CD14-positive monocyte (primary cell): ENCODE data around the gene FARP1. TPM values are rescaled to one million over a fixed set of nuclear protein-coding genes. Genes with fewer than 3 reads are reported as not detected.

Experiments
- DNase-seq, 3 donors: peaks; one replicate each; pipeline ENCODE4 v3.0.0-alpha.2; 2011 to 2022
- H2AFZ ChIP-seq: 2 replicates; pipeline ENCODE4 v1.6.0; 2012; ENCODE audit warnings: mild to moderate bottlenecking, low read depth, low read length, inconsistent platforms; ENCODE audit not compliant: insufficient read depth, poor library complexity, severe bottlenecking
- H3K27ac ChIP-seq, 2 donors: 1 replicate in 1 of 2; 2 replicates in 1 of 2; pipeline ENCODE4 v1.5.1; 2012 to 2013; ENCODE audit warnings: low read length in 2 of 2, control low read depth in 1 of 2, inconsistent platforms in 1 of 2, low read depth in 1 of 2, mild to moderate bottlenecking in 1 of 2
- H3K27me3 ChIP-seq, 2 donors: one replicate each; pipeline versions ENCODE4 v1.6.0 to v1.6.1; 2011 to 2013; ENCODE audit warnings: low read length in 2 of 2; ENCODE audit not compliant: control insufficient read depth in 2 of 2, insufficient read depth in 2 of 2
- H3K36me3 ChIP-seq, 2 donors: replicated peaks in 1 of 2; 1 replicate in 1 of 2; 2 replicates in 1 of 2; pipeline versions ENCODE4 v1.5.1 to v1.6.1; 2012 to 2013; ENCODE audit warnings: low read length in 2 of 2, control low read depth in 1 of 2, inconsistent platforms in 1 of 2, mild to moderate bottlenecking in 1 of 2; ENCODE audit not compliant: insufficient read depth in 2 of 2, control insufficient read depth in 1 of 2
- H3K4me1 ChIP-seq, 2 donors: 1 replicate in 1 of 2; 2 replicates in 1 of 2; pipeline versions ENCODE4 v1.5.1 to v1.6.1; 2012 to 2013; ENCODE audit warnings: low read length in 2 of 2, control low read depth in 1 of 2, inconsistent platforms in 1 of 2, mild to moderate bottlenecking in 1 of 2, moderate library complexity in 1 of 2; ENCODE audit not compliant: insufficient read depth in 2 of 2, control insufficient read depth in 1 of 2
- H3K4me2 ChIP-seq: replicated peaks from 2 replicates; pipeline ENCODE3; 2012; ENCODE audit warnings: low read length, moderate library complexity, mild to moderate bottlenecking; ENCODE audit not compliant: poor library complexity, severe bottlenecking; ENCODE audit errors: extremely low read depth
- H3K4me3 ChIP-seq, 3 experiments: fragments of 200-600 bp in 1 of 3; sonication (generic) in 1 of 3; replicated peaks in 1 of 3; 1 replicate in 2 of 3; 2 replicates in 1 of 3; pipeline ENCODE4 v1.5.1; 2011 to 2013; ENCODE audit warnings: low read length in 3 of 3, mild to moderate bottlenecking in 3 of 3, control low read depth in 2 of 3, low read depth in 2 of 3, inconsistent platforms in 1 of 3, moderate library complexity in 1 of 3
- H3K79me2 ChIP-seq: 2 replicates; pipeline ENCODE4 v1.6.0; 2012; ENCODE audit warnings: mild to moderate bottlenecking, control low read depth, inconsistent platforms, low read length, moderate library complexity; ENCODE audit not compliant: insufficient read depth
- H3K9ac ChIP-seq: 2 replicates; pipeline ENCODE4 v1.6.0; 2017; ENCODE audit warnings: low read length, mild to moderate bottlenecking; ENCODE audit not compliant: insufficient read depth, poor library complexity, severe bottlenecking
- H3K9me3 ChIP-seq, 2 donors: replicated peaks in 1 of 2; 1 replicate in 1 of 2; 2 replicates in 1 of 2; pipeline versions ENCODE4 v1.5.1 to v1.6.1; 2012 to 2013; ENCODE audit warnings: low read length in 2 of 2, control low read depth in 1 of 2; ENCODE audit not compliant: control insufficient read depth in 1 of 2, insufficient read depth in 1 of 2
- H4K20me1 ChIP-seq: 2 replicates; pipeline ENCODE4 v1.6.0; 2012; ENCODE audit warnings: mild to moderate bottlenecking, low read length, control low read depth, moderate library complexity; ENCODE audit not compliant: insufficient read depth
- H3K27ac Mint-ChIP-seq, 7 donors: one replicate each; pipeline ENCODE4 v1.8.0; 2020; ENCODE audit warnings: mild to moderate bottlenecking in 7 of 7, mixed read lengths in 7 of 7, moderate library complexity in 6 of 7, inconsistent platforms in 2 of 7
- H3K27me3 Mint-ChIP-seq, 3 donors: one replicate each; pipeline ENCODE4 v1.8.0; 2021 to 2022; ENCODE audit warnings: low read depth in 3 of 3, mild to moderate bottlenecking in 3 of 3, mixed read lengths in 3 of 3, moderate library complexity in 3 of 3, inconsistent platforms in 1 of 3
- H3K36me3 Mint-ChIP-seq, 2 donors: one replicate each; pipeline ENCODE4 v1.8.0; 2020; ENCODE audit warnings: mixed read lengths in 2 of 2, inconsistent platforms in 1 of 2, mild to moderate bottlenecking in 1 of 2
- H3K4me1 Mint-ChIP-seq: one replicate; pipeline ENCODE4 v1.8.0; 2020; ENCODE audit warnings: mild to moderate bottlenecking, mixed read lengths
- H3K4me3 Mint-ChIP-seq, 2 donors: one replicate each; pipeline ENCODE4 v1.8.0; 2020; ENCODE audit warnings: mild to moderate bottlenecking in 2 of 2, mixed read lengths in 2 of 2, moderate library complexity in 1 of 2
- H3K9me3 Mint-ChIP-seq, 7 donors: one replicate each; pipeline ENCODE4 v1.8.0; 2020 to 2022; ENCODE audit warnings: mixed read lengths in 7 of 7, mild to moderate bottlenecking in 6 of 7, moderate library complexity in 6 of 7, inconsistent platforms in 2 of 7
- CTCF ChIP-seq: fragments of 200-600 bp; IDR thresholded peaks from one replicate; pipeline ENCODE4 v1.8.0; 2022; ENCODE audit warnings: antibody characterized with exemption, mild to moderate bottlenecking
- WGBS: methylation state at CpG from one replicate; pipeline ENCODE4 v1.1.5; 2013; ENCODE audit warnings: missing lambda C conversion rate; ENCODE audit not compliant: insufficient coverage; 5-methylcytosine and 5-hydroxymethylcytosine counted together
- intact Hi-C, 2 donors: fragments of 100-400 bp; cut with micrococcal nuclease; formaldehyde crosslinking; loops; one replicate each; pipeline versions ENCODE4 v1.15.0 to v1.15.1; 2023
- polyA plus RNA-seq, 3 donors: library from polyadenylated mRNA; depleted of rRNA in 1 of 3; unstranded in 2 of 3; stranded (reverse) in 1 of 3; fragments of 300-500 nt in 2 of 3; fragments of >200 nt in 1 of 3; fragmentation: Illumina TruSeq in 2 of 3; gene quantifications; 1 replicate in 2 of 3; 2 replicates in 1 of 3; pipeline ENCODE4 v1.2.3, GENCODE V29; 2012 to 2021

The FARP1 gene
- polyA plus RNA-seq, 3 donors = 0.01 to 0.16 (median 0.12) TPM

- no peak overlapping the region for H2AFZ ChIP-seq
- Mint-ChIP-seq H3K9me3 (no peaks in the 10 kb centered on the region), H3K4me1 (peaks cover 40% of the 10 kb centered on the region), H3K27me3 (peaks cover 0 to under 1% (median 0%) of the 10 kb centered on the region in 3 donors), H3K4me3 (no peak overlapping the region), H3K27ac (peak overlapping the region in 3 of 7 donors; percentile 1 to 30 (median 21)), H3K36me3 (peaks cover 34 to 35% of the 10 kb centered on the region in 2 donors)
- no peak overlapping the region for H3K9ac ChIP-seq
- DNase-seq = no peak
- H3K4me1 ChIP-seq = peaks cover 13 to 25% of the 10 kb centered on the region in 2 donors
- H3K4me2 ChIP-seq = no peak overlapping the region
- intact Hi-C loops = no loop called here
- no peak overlapping the region for H3K4me3 ChIP-seq
- peaks cover 93% of the 10 kb centered on the region for H4K20me1 ChIP-seq
- H3K36me3 ChIP-seq = peaks cover 0 to 8% of the 10 kb centered on the region in 2 donors
- H3K79me2 ChIP-seq = peaks cover 89% of the 10 kb centered on the region
- no peaks in the 10 kb centered on the region for H3K27me3 ChIP-seq
- 97% methylated on average over 3 of the region's 6 CpGs for WGBS
- TF ChIP-seq CTCF = no peak
- peak overlapping the region in 1 of 2 donors; percentile 13 for H3K27ac ChIP-seq
- no peaks in the 10 kb centered on the region for H3K9me3 ChIP-seq
These were observed 349.6 kb downstream of the FARP1 start for GRCh38 chr13:98492335-98493041.

GRCh38 chr13:98493042-98493712 lies 350.3 kb downstream of the FARP1 start:
- Mint-ChIP-seq H3K4me3 (no peak overlapping the region), H3K27me3 (no peaks in the 10 kb centered on the region), H3K9me3 (no peaks in the 10 kb centered on the region), H3K27ac (peak overlapping the region in 3 of 7 donors; percentile 6 to 85 (median 21)), H3K4me1 (peaks cover 40% of the 10 kb centered on the region), H3K36me3 (peaks cover 37 to 41% of the 10 kb centered on the region in 2 donors)
- H3K27ac ChIP-seq = peak overlapping the region in 1 of 2 donors; percentile 13
- peaks cover 13 to 25% of the 10 kb centered on the region in 2 donors for H3K4me1 ChIP-seq
- peaks cover 0 to 15% of the 10 kb centered on the region in 2 donors for H3K36me3 ChIP-seq
- no peak for TF ChIP-seq CTCF
- H4K20me1 ChIP-seq = peaks cover 93% of the 10 kb centered on the region
- no peaks in the 10 kb centered on the region for H3K9me3 ChIP-seq
- H3K4me3 ChIP-seq = no peak overlapping the region
- no peak overlapping the region for H3K4me2 ChIP-seq
- intact Hi-C loops = no loop called here
- WGBS = no CpG with 5 or more reads among the region's 6 CpGs
- no peak overlapping the region for H3K9ac ChIP-seq
- no peak overlapping the region for H2AFZ ChIP-seq
- no peaks in the 10 kb centered on the region for H3K27me3 ChIP-seq
- peaks cover 88% of the 10 kb centered on the region for H3K79me2 ChIP-seq
- peak in 1 of 3 donors; percentile 38 for DNase-seq
